NCI-H187 treated with DMSO at 0.1 percent for 48 hours (cell line): ENCODE results near the gene NVL.
"Not testable (repeated sequence)": the region's sequence is repeated elsewhere in the genome, so short reads cannot be mapped to it uniquely, and the experiment has no call there.

ENCODE experiments used
- DNase-seq: peaks from one replicate; lab custom pipeline; 2025; lab: John Stamatoyannopoulos, UW

NVL gene

GRCh38 chr1:224234017-224234416 lies 96.0 kb downstream of the NVL start:
- no peak for DNase-seq

GRCh38 chr1:224226849-224227502 lies 103.0 kb downstream of the NVL start:
- no peak for DNase-seq

GRCh38 chr1:224223819-224224714 lies 105.9 kb downstream of the NVL start:
- DNase-seq, result no peak

GRCh38 chr1:224219612-224220059 lies 110.3 kb downstream of the NVL start:
- DNase-seq, result no peak

- no peak for DNase-seq
These were observed 110.9 kb downstream of the NVL start for GRCh38 chr1:224219011-224219611.

GRCh38 chr1:224217655-224218623 lies 112.0 kb downstream of the NVL start:
- DNase-seq, result no peak

GRCh38 chr1:224216382-224216781 lies 113.6 kb downstream of the NVL start:
- no peak for DNase-seq

- DNase-seq, result no peak
These were observed 116.4 kb downstream of the NVL start for GRCh38 chr1:224213438-224214119.

GRCh38 chr1:224212618-224213061 lies 117.3 kb downstream of the NVL start:
- DNase-seq, result no peak

- DNase-seq, result no peak
These were observed 118.6 kb downstream of the NVL start for GRCh38 chr1:224211206-224211962.

GRCh38 chr1:224205931-224206538 lies 123.9 kb downstream of the NVL start:
- not testable (repeated sequence) for DNase-seq

- no peak for DNase-seq
These were observed 124.5 kb downstream of the NVL start for GRCh38 chr1:224205438-224205840.

GRCh38 chr1:224203243-224204016 lies 126.5 kb downstream of the NVL start:
- DNase-seq, result no peak

- no peak for DNase-seq
These were observed 128.1 kb downstream of the NVL start for GRCh38 chr1:224201853-224202252.

- no peak for DNase-seq
These were observed 128.6 kb downstream of the NVL start for GRCh38 chr1:224201383-224201782.

GRCh38 chr1:224199679-224200078 lies 130.3 kb downstream of the NVL start:
- no peak for DNase-seq

- no peak for DNase-seq
These were observed 131.4 kb downstream of the NVL start for GRCh38 chr1:224198572-224198971.

- no peak for DNase-seq
These were observed 133.0 kb downstream of the NVL start for GRCh38 chr1:224196813-224197600.
